HG02571 (cell line): ENCODE results near the gene ORC1.
A peak's percentile ranks its signal among the peaks of the same experiment; 100 is the strongest.
"Not testable (repeated sequence)": the region's sequence is repeated elsewhere in the genome, so short reads cannot be mapped to it uniquely, and the experiment has no call there.

ENCODE experiments used
- ATAC-seq: cut with Tn5 transposase; IDR thresholded peaks from one replicate; pipeline ENCODE4 v1.9.1; 2021; ENCODE audit warnings: mild to moderate bottlenecking, moderate library complexity; ENCODE audit not compliant: unreplicated experiment

The ORC1 gene

GRCh38 chr1:52393174-52393573 lies 11.0 kb downstream of the ORC1 start:
- no peak for ATAC-seq

DNA sequence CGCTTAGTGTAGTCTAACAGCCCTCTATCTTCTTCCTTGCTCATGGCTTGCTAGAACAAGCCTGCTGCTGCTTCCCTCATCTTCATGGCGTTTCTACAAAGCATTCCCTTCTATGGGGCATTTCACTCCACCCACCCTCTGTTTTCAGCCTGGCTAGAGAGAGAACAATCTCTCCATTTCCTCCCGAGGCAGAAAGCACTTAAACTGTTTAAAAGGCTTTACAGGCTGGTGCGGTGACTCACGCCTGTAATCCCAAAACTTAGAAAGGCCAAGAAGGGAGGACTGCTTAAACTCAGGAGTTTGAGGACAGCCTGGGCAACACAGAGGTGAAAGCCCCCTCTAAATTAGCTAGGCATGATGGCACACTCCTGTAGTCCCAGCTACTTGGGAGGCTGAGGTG lies 17.8 kb downstream of the ORC1 start:
- no peak for ATAC-seq

- no peak for ATAC-seq
Observed at GRCh38 chr1:52385376-52385775, 18.8 kb downstream of the ORC1 start.

- ATAC-seq, result not testable (repeated sequence)
Observed at GRCh38 chr1:52369851-52370250, 34.4 kb downstream of the ORC1 start.

GRCh38 chr1:52368383-52369172 lies 35.6 kb downstream of the ORC1 start:
- no peak for ATAC-seq

- ATAC-seq, result no peak
Observed at GRCh38 chr1:52367272-52367671, 37.0 kb downstream of the ORC1 start.

DNA sequence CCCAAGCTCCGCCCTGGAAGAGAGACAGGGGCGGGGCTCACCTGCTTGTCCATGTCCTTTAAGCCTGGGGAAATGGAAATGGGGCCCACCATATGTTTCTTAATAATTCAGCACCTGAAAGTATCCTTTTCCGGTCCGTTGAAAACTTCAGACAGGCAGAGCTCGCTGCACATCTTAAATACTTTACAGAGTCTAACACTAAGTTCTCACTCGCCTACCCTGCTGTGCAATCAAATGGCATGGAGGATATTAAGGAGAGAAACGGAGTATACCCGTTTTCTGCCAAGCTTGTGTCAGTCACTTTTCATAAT lies 37.8 kb downstream of the ORC1 start:
- no peak for ATAC-seq

- peak; percentile 86 for ATAC-seq
Observed at GRCh38 chr1:52365746-52366516, 38.3 kb downstream of the ORC1 start, which contains the start of gene CC2D1B. Gene CC2D1B (minus strand): TSS chr1:52366205. CDS start chr1:52364620, 1,585 bp downstream.

GRCh38 chr1:52365071-52365745 lies 39.0 kb downstream of the ORC1 start:
- no peak for ATAC-seq

GRCh38 chr1:52364235-52364839 lies 39.9 kb downstream of the ORC1 start:
- ATAC-seq, result no peak

DNA sequence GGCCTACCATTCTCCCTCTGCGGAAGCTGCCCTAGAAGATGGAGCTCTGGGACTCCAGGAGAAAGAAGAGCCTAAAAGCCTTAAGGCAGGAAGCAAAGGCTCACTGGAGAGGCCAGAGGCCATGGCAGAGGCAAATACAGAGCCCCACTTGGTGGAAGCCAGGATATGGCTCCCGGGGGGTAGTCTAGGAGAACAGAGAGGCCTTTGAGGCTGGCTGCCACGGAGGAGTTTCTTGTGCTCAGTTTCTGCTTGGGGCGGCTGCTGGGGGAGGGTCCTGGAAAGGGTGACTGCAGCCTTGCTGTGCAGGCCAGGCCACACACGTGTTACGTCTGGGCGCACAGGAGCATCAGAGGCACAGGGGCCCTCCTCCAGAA lies 43.6 kb downstream of the ORC1 start:
- no peak for ATAC-seq

DNA sequence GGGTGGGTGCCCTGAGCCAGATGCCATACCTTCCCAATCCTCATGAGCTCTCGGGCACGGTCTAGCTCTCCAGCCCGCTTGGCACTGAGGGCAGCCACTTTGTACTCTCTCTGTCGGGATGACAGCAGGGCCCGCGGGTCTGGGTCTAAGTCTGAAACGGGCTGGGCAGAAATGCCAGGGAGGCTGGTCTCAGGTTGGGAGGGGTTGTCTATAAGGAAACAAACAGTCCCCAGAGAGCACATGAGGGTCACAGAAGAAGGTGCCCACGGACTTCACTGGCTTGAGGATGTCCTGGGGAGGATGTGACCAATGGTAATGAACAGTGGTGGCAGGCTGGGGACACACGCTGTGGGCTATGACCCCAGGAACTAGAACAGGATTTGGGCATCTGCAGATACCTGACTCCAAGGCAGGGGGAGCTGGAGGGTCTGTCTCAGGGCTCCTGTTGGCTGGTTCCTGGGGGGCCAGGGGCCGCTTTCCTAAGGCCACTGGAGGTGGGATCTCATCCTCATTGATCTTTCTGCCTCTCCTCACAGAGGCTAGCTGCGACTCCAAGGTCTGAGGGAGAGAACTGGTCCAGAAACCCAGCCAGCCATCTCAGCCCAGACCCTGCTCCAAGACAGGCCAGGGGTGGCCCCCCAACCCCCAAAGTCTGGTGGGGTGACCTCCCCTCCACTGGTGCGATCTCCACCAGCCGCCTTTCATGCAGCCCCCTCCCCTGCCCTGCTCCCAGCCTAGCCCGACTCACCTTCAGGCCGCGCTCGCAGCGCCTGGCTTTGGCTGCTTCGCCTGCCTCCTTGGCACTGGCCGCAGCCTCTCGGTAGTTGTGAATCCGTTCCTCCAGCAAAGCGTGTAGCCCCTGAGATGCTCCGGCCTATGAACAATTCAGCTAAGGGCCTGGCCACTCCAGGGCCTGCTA lies 44.3 kb downstream of the ORC1 start:
- ATAC-seq, result no peak

DNA sequence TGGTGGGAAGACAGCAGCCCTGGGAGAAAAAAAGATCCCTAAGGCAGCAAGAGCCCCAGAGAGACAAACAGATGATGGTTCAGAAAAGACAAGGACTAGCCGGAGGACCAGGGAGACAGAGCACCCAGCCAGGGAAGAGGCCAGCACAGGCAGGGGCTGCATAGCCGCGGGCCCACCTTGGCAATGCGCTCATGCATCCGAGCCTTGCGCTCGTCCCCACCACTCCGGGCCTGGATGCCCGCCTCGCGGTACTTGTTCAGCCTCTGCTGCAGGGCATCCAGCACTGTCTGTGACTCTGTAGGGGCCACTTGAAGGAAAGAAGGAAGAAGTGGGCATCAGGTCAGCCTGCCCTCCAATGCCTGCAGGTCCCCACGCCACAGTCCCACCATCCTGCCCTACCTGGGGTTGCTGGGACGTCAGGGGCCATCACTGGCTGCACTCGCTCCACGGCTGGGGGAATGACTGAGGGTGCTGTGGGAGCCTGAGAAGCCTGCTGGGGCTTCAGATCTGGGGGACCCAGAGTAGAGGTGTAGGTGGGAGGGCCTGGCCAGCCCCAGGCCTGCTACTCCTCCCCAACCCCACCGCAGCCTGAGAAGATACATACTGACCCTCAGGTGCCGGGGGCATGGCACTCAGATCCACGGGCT lies 45.2 kb downstream of the ORC1 start:
- no peak for ATAC-seq

DNA sequence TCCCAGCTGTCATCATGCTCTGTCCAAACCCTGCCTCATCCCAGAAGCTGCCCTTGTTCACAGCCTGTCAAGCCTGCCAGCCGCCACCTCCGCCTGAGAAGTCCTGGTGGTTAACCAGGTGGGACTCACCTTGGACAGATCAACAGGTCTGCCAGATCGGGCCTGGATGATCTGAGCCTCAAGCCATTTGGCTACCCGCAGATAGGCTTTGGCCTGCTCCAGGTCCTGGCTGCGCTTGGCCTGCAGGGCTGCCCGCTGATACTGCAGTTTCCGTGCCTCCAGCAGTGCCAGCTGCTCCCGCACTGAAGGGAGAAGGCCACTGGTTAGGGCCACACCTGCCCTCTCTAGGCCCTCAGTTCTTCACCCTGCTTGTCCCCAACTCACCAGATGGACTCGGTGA lies 46.8 kb downstream of the ORC1 start:
- no peak for ATAC-seq

- no peak for ATAC-seq
Observed at GRCh38 chr1:52356818-52357355, 47.3 kb downstream of the ORC1 start.

DNA sequence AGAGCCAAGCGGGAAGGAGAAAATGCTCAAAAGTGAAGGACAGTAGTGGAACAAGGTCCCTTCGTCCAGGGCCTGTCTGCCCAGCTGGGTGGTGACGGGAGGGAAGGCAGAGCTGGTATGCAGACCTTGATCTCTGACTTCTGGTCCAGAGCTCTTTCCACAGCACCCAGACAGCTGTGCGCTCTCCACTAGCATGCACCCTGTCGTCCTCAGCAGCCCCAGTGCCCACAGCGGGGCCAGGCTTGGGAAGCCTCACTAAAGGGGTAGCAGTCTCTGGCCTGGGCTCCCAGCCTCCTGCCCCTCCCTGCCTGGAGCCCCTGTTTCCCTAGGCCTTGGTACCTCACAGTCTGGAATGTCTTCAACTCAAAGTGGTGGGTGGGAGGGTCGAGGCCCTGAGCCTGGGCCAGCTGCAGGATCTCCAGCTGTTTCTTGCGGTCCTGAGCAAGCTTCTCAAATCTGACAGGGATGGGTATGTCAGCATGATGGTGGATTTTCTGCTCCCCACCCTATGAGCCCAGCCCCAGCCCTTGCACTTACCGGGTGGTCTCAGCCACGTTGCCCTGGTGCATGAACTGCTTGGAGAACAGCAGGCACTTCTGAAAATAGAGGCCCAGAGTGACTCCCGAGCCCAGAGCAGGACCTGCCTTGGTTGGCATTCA lies 48.2 kb downstream of the ORC1 start:
- no peak for ATAC-seq

- ATAC-seq, result no peak
Observed at GRCh38 chr1:52355436-52355835, 48.8 kb downstream of the ORC1 start.

GRCh38 chr1:52352690-52353089 lies 51.5 kb downstream of the ORC1 start:
- no peak for ATAC-seq

GRCh38 chr1:52348704-52349300 lies 55.4 kb downstream of the ORC1 start:
- ATAC-seq, result no peak
